NCI-H2107 treated with DMSO at 0.1 percent for 48 hours (cell line): Measurements from ENCODE around the gene FLNC.

ENCODE experiments used
- DNase-seq: peaks from one replicate; lab custom pipeline; 2025; ENCODE audit not compliant: unreplicated experiment; lab: John Stamatoyannopoulos, UW

FLNC gene, protein sequence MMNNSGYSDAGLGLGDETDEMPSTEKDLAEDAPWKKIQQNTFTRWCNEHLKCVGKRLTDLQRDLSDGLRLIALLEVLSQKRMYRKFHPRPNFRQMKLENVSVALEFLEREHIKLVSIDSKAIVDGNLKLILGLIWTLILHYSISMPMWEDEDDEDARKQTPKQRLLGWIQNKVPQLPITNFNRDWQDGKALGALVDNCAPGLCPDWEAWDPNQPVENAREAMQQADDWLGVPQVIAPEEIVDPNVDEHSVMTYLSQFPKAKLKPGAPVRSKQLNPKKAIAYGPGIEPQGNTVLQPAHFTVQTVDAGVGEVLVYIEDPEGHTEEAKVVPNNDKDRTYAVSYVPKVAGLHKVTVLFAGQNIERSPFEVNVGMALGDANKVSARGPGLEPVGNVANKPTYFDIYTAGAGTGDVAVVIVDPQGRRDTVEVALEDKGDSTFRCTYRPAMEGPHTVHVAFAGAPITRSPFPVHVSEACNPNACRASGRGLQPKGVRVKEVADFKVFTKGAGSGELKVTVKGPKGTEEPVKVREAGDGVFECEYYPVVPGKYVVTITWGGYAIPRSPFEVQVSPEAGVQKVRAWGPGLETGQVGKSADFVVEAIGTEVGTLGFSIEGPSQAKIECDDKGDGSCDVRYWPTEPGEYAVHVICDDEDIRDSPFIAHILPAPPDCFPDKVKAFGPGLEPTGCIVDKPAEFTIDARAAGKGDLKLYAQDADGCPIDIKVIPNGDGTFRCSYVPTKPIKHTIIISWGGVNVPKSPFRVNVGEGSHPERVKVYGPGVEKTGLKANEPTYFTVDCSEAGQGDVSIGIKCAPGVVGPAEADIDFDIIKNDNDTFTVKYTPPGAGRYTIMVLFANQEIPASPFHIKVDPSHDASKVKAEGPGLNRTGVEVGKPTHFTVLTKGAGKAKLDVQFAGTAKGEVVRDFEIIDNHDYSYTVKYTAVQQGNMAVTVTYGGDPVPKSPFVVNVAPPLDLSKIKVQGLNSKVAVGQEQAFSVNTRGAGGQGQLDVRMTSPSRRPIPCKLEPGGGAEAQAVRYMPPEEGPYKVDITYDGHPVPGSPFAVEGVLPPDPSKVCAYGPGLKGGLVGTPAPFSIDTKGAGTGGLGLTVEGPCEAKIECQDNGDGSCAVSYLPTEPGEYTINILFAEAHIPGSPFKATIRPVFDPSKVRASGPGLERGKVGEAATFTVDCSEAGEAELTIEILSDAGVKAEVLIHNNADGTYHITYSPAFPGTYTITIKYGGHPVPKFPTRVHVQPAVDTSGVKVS (N-terminal part only)

DNA sequence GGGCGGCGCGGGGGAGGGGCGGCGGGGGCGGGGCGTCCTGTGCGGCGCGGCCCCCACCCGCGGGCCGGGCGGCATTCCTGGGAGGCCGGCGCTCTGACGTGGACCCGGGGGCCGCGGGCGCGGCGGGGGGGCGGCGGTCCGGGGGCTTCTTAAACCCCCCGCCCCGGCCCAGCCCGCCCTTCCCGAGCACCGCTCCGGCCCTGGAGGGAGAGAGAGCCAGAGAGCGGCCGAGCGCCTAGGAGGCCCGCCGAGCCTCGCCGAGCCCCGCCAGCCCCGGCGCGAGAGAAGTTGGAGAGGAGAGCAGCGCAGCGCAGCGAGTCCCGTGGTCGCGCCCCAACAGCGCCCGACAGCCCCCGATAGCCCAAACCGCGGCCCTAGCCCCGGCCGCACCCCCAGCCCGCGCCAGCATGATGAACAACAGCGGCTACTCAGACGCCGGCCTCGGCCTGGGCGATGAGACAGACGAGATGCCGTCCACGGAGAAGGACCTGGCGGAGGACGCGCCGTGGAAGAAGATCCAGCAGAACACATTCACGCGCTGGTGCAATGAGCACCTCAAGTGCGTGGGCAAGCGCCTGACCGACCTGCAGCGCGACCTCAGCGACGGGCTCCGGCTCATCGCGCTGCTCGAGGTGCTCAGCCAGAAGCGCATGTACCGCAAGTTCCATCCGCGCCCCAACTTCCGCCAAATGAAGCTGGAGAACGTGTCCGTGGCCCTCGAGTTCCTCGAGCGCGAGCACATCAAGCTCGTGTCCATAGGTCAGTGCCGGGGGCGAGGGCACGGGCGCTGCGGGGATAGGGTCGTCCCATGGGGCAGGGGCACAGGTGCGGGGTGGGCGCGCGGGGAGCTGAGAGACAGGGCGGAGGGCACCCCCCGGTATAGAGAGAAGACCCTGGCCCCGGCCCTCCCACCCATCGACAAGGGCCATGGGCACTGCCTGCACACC, at the start of gene FLNC:
Gene FLNC (plus strand): TSS at position 176 of the 947 bp plus-strand sequence. CDS start 232 bp downstream, at position 408.
- DNase-seq = no peak

GRCh38 chr7:128781126-128781525, 49.1 kb upstream of the FLNC start:
- DNase-seq = no peak

DNA sequence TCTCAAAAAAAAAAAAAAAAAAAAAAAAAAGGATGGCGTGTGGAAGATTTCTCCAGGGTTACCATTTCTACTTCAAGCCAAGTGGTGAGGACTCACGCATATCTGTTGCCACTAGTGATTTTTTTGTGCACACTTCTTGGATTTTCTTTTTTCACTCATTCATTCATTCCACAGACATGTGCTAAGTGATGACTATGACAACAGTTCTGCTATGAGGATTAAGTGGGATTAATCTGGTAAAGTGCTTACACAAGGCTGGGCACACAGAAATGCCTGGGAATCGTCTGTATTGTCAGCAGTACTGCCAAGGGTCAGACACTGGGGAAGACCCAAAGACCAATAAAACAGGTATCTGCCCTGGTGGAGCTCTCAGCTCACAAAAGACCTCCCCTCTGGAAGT, 48.4 kb upstream of the FLNC start:
- no peak for DNase-seq

GRCh38 chr7:128783143-128783861, 46.9 kb upstream of the FLNC start:
- DNase-seq = no peak

DNA sequence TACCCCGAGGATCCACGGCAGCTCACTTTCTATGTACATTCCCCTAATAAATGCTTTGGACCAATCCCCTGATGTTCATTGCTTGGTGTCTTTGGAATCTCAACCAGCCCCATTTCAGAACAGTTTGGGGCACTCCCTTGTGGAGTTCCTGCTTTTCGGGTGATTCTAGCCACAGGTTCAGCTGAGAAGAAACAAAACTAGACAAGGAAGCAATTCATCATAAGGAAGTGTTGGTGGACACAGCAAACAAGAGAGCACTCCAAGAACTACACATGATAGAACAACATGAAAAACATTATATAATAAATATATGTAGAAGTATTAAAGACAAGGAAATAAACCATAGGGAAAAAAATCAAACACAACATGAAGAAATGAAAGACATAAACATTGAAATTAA, 44.5 kb upstream of the FLNC start:
- no peak for DNase-seq

DNA sequence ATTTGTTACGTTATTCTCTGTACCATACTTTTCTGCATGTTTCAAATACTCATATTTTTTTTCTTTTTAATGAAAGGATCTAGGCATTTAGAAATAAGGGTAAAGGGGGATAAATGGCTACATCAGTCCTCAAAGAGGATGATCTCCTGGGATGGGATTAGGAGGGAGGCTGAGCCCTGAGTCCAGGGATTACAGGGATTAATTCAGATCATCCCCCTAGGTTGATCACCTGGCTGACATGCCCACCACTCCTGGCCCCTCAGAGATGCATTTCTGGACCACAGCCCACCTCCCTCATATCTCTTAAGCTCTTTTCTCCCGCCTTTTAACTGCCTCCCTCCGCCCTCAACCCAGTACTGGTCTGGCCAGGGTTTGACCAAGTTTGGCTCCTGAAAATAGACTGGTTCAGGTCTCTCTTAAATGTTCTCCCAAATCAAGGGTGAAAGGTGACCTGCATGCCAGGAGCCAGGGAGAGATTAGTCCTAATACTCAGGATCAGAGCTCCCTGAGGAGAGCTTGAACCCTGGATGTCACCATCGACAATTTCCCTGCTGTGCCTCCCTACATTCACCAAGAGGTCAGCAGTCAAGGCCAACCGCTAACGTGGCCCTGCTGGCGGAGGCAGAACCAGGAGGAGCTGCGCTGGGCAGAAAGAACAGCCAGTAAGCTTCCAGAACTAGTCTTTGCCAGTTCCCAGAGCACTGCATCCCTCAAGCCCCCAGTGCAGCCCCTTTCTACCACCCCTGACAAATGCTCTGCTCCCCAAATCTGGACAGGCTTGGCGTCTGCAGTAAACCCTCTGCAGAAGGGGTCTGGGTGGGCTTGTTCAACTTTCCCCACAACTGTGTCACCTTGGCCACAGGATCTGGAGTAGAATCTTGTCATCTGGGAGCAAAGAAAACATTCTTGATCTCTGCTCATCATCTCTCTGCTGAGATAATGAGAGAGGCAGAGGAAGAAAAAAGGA, 41.5 kb upstream of the FLNC start:
- DNase-seq = no peak

GRCh38 chr7:128790315-128791041, 39.7 kb upstream of the FLNC start:
- DNase-seq = no peak

DNA sequence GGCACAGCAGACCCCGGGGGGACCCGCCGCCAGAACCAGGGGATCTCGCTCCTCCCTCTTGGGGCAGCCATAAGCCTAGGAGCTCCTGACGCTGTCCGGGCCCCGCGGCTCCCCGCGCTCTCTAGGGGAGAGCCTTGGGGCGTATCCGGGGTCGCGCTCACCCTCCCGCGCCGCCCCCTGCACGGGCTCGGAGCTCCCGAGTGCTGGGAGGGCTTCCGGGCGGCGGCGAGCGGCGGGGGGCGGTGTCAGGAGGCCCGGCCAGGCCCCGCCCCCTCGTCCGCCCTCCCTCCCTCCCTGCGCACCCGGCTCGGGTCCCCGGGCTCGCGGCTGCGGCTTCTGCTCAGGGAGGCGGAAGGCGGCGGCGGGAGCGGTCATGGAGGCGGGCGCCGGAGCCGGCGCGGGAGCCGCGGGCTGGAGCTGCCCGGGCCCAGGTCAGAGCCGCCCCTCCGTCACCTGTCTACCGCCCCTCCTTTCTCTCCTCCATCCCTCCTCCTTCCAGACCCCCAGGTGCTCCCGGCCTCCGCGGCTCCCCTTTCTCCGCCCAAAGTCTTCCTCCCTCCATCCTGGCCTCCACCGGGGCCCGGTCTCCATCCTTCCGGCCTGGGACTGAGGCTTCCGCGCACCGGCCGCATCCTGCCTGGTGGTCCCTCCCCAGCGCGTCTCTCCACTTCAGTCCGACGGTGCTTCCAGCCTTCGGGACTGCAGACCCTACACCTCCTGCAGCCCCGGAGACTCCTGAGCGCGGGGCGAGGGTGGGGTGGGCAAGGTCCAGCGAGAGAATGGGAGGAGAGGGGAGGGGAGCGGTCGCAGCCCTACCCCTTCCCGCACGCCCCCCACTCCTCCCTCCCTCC, 38.9 kb upstream of the FLNC start, which contains the start of gene CCDC136:
Gene CCDC136 (plus strand): TSS at position 848 of the 851 bp plus-strand sequence. CDS start 444 bp downstream, outside the sequence.
- peak; percentile 21 for DNase-seq

DNA sequence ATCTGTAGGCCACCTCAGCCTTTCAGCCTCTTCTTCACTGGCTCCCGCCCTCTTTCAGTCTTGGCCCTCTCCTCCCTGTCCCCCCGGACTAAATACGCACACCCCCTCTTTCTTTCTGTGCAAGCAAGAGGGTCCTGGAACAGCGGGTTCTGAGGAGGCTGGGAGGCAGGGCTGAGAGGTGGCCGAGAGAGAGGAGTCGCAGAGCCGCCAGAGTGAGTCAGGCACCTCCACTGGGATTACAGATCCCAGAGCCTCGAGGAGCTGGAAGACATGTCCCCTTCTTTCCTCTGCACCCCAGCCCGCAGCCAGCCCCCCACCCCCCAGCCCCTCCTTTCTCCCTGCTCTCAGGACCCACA, 38.3 kb upstream of the FLNC start:
- DNase-seq = no peak

DNA sequence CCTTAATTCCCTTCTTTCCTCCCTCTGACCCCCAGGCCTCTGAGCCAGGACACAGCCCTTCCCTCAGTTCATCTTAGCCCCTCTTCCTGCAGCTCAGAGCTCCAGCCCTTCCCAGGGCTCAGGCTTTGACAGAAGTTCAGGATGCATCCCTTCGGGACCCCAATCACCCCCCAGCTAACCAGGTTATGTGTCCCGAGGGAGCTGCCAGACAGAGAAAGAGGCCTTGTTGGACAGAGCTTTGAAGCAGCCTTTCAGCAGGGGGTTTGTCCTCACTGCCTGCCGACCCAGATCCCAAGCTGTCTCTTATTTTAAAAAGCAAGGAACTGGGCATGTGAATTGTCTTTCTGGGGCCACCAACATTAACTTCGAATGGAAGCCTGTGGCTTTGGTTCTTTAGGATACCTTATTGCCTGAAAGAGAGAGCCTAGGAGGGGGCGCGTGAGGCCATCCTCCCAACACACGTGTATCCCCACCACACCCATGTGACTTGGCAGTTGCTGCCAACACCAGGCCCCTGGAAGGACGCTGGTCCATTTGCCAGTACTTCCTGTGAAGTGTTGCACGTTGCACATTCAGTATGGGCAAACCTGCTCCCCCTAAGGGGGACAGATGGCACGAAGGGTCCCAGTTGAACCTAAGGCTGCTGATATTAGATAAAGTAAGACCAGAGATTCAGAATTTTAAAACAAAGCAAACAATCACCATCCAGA, 37.6 kb upstream of the FLNC start:
- DNase-seq = no peak

- no peak for DNase-seq
Measured at GRCh38 chr7:128793181-128793547, 37.0 kb upstream of the FLNC start.

DNA sequence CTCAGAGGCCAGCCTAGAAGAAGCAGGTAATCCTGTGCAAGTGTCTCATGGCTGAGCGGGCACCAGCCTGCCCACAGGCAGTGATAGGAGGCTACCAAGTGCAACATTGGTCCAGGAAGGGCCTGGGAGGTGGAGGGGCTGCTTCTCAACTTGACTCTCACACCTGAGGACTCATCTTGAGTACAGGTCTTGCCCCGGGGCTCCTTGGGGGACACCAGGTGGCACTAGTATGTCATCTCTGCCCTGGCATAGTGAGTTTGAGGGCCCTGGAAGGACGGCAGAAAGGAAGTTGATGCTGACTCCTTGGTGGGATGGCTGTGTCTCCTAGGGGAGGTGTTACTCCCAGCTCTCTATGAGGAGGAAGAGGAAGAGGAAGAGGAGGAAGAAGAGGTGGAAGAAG, 36.2 kb upstream of the FLNC start:
- no peak for DNase-seq

DNA sequence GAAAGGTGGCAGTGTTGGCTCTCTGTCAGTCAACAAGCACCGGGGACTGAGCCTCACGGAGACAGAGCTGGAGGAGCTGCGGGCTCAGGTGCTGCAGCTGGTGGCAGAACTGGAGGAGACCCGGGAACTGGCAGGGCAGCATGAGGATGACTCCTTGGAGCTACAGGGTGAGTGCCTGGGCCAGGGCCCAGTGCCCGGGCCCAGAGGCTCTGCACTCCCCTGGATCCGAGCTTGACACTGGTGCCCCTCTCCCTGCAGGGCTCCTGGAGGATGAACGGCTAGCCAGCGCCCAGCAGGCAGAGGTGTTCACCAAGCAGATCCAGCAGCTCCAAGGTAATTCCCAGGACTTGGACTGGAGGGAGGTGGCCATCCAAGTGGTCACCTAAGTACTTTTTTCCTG, 35.8 kb upstream of the FLNC start:
- DNase-seq = no peak

DNA sequence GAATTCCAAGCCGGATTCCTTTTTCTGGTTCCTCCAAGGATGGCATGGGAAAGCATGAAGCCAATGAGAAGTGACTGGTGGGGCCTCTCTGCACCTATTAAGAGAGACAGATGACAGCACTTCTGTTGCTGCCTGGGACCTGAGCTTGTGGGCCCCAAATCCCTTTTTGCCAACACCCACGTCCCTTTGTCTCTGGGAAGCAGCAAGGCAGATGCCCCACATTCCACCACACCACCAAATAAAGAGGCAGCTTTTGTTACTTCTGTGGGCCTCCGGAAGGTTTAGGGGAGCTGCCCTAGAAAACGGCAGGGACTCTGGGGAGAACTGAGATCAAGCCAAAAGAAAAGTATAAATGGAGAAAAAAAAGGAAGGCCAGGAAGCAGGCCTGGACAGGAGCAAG, 35.1 kb upstream of the FLNC start:
- no peak for DNase-seq

DNA sequence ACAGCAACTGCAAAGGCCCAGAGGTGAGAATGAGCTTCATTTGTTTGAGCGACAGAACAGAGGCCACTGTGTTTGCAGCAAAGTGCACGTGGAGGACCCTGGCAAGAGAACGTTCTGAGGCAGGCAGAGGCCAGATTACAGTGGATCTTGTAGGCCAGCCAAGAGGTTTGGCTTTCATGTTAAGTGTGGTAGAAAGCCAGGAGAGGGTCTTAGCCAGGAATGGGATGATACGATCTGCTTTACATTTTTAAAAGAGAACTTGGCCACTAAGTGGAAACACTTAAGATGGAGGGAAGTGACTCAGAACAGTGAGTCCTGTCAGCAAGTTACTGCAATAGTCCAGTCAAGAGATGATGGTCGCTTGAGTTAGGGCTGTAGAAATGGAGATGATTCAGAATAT, 33.9 kb upstream of the FLNC start:
- no peak for DNase-seq

DNA sequence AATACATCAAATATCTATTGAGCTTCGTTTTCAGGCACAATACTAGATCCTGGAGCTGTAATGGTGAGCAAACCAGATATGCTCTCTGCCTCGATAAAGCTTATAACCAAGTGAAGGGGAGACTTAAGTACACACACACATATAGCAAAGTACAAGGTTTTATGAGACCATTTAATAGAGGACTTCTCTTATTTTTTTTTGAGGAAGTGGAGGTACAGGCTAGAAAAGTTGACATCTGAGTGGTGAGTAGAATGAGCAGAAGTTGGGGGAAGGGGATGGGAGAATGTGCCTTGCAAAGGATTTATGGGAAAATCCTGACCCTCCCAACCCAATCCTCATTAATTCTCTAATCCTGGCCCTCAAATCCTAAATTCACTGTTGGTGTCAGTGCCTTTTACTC, 30.8 kb upstream of the FLNC start:
- DNase-seq = no peak
